NCI-H345 treated with DMSO at 0.1 percent for 48 hours (cell line): Measurements from ENCODE around the gene ZNF541.

ENCODE experiments used
- DNase-seq: peaks from one replicate; lab custom pipeline; 2025; ENCODE audit not compliant: unreplicated experiment; lab: John Stamatoyannopoulos, UW

ZNF541 gene

GRCh38 chr19:47547199-47547598, 25.7 kb downstream of the ZNF541 start:
- no peak for DNase-seq

- DNase-seq = no peak
Measured at GRCh38 chr19:47545061-47545948, 27.6 kb downstream of the ZNF541 start.

- no peak for DNase-seq
Measured at GRCh38 chr19:47544476-47544875, 28.5 kb downstream of the ZNF541 start.

GRCh38 chr19:47544075-47544474, 28.9 kb downstream of the ZNF541 start:
- no peak for DNase-seq

DNA sequence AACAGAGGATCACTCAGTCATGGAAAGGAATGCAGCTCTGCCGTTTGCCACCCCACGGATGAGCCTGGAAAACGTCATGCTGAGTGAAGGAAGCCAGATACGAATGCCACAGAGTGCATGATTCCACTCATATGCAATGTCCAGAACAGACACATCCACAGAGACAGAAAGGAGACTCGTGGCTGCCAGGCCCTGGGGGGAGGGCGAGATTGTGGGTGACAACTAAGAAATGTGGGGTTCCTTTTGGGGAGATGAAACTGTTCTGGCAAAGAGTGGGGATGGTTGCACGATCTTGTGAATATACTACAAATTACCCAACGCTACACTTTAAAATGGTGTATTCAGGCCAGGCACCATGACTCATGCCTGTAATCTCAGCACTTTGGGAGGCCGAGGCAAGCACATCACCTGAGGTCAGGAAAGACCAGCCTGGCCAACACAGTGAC, 30.9 kb downstream of the ZNF541 start:
- no peak for DNase-seq

DNA sequence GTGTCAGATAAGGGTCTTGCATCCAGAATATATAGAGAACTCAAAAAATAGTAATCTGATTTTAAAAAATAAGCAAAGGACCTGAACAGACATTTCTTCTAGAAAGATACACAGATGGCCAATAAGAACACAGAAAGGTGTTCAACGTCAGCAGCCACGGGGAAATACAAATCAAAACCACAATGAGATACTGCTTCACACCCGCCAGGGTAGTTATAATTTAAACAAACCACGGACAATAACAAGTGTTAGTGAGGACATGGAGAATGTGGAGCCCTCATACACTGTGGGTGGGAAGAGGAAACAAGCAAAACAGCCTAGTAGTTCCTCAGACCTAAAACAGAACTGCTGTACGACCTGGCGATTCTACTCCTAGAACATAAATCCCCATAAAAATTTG, 31.4 kb downstream of the ZNF541 start:
- no peak for DNase-seq

DNA sequence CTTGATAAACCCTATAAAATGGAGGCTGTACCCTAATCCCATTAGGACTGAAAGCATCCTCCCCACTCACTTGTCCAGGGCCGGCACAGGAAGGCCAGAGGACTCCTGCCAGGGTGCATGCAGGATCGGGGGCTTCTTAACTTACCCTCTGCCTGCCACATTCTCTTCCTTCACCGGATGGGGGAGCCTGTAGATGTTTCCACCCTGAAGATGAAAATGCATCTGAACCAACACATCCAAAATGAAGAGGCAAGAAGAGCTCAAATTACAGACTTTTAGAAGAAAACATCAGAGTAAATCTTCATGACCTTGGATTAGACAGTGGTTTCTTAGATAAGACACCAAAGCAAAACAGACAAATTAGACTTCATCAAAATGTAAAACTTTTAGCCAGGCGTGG, 32.2 kb downstream of the ZNF541 start:
- DNase-seq = no peak

DNA sequence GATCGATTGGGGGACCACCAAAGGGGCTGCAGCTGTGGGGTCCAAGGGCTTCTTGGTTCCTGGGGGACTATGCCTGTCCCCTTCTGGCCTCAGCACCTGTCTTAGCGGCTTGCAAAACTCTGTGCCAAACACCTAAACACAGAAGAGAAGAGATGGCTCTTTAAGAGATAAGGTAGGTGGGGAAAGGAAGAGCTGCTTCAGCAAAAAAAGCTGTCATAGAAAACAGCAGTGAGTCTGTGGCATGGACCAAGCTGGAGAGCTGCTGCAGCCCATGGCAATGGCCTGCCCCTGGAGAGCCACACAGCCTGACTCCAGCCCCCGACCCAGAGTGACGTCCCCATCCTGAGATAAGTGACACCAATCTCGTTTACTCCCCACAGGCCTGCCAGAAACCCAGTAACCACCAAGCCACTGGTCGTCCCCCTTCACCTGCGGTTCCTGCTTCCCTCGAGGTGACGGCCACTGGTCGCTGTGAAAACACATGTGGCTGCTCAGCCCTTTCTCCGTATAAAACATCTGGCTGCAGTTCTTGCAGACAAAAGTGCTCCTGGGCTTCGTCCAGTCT, 33.1 kb downstream of the ZNF541 start:
- DNase-seq = no peak

GRCh38 chr19:47538812-47539211, 34.1 kb downstream of the ZNF541 start:
- no peak for DNase-seq

DNA sequence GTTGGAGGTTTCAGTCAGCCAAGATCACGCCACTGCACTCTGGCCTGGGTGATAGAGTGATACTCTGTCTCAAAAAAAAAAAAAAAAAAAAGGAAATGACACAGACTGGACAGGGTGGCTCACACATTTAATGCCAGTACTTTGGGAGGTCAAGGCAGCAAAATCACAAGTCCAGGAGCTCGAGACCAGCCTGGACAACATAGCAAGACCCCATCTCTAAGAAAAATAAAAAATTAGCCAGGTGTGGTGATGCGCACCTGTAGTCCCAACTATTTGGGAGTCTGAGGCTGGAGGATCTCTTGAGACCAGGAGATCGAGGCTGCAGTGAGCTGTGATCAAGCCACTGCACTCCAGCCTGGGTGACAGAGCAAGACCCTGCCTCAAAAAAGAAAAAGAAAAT, 35.5 kb downstream of the ZNF541 start:
- no peak for DNase-seq

- no peak for DNase-seq
Measured at GRCh38 chr19:47534628-47535027, 38.3 kb downstream of the ZNF541 start.

- DNase-seq = no peak
Measured at GRCh38 chr19:47531640-47532387, 41.1 kb downstream of the ZNF541 start.

DNA sequence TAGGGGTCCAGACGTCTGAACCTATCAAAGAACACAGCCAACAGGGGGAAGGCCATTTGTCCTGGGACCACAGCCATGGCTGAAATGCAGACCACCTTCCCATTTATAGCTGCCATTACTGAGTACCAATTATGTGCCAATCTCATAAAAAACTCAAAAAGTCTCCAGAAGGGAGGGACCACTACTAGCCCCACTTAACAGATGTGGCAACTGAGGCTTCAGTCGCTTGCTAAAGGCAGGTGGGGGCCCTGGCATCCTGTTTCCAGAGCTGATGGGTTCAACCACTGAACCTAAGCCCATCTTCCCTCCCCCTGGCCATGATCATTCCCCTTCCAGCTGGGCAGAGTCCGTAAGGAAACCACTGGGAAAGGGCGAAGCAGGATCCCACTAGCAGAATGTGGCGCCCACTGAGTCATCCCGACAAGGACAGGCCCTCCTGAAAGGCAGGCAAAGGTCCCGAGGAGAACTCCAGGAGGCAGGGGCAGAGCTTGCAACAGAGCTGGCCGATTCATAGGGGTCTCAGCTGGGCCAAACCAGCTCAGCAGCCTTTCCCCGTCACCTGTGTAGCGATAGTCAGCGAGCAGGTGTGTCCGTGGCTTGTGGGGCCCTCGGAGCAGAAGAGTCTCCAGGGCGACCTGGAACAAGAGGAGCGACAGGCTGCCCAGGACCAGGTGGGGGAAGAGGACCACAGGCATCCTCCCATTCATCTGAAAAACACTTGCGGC, 43.8 kb downstream of the ZNF541 start:
- no peak for DNase-seq

DNA sequence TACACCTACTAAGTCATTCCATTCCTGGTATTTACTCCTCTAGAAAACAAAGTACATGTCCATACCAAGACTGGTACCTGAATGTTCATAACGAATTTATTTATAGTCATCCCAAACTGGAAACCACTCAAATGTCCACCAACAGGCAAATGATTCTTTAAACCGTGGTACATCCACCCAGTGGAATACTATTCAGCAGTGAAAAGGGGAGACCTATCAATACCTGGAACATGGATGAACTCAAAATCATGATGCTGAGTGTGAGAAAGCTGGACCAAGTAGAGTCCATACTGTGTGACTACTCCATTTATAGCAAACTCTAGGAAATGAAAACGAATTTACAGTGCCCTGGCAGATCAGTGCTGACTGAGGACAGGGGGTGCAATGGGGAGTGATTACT, 46.1 kb downstream of the ZNF541 start:
- DNase-seq = no peak

DNA sequence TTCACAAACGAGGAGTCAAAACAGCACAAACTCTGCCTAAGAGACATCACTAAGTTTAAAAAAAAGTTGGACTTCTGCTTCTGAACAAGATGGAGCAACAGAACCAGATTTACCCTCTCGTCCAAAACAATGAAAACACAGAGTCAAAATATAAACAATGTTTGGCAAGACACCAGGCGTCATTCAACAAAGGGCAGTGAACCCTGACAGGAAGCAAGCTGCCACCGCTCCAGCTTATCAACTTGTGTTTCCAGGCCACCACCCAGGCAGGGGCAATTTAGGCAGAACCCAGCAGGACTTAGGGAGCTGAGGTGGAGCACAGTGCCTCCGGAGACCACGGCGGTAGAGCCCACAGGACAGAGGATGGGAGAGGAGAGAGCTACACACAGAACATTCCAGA, 49.5 kb downstream of the ZNF541 start:
- DNase-seq = no peak
